ENCODE results near the gene PCMT1. TPM values are rescaled to one million over a fixed set of nuclear protein-coding genes. Genes with fewer than 3 reads are reported as not detected.

PCMT1 gene
- total RNA-seq, 2 donors from 2014 or later: 70.7 to 86.9 TPM

DNA sequence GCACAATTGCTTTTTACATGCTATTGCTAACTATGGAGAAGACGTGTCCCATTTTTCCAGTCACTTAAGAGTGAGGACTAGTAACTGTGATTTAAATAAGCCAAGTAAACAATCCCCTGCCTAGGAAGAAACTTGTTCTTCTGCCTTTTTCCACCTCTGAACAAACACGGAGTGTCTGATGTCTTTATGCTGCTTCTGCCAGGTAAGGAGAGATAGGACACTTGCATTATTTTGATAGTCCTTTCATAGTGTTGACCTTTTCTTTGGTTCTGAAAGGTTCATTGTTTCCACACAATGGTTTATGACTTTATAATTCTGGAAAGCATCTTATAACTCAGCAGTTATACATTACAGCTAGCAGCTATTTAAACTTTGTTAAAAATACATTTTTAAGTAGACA lies 106.2 kb downstream of the PCMT1 start:
- DNase-seq (ENCODE audit: low spot score in 2 of 2): no peak
- ATAC-seq: no peak
- Mint-ChIP-seq H3K9me3 (no peaks in the 10 kb centered on the region), H3K27ac (no peak overlapping the region), H3K36me3 (no peaks in the 10 kb centered on the region)

DNA sequence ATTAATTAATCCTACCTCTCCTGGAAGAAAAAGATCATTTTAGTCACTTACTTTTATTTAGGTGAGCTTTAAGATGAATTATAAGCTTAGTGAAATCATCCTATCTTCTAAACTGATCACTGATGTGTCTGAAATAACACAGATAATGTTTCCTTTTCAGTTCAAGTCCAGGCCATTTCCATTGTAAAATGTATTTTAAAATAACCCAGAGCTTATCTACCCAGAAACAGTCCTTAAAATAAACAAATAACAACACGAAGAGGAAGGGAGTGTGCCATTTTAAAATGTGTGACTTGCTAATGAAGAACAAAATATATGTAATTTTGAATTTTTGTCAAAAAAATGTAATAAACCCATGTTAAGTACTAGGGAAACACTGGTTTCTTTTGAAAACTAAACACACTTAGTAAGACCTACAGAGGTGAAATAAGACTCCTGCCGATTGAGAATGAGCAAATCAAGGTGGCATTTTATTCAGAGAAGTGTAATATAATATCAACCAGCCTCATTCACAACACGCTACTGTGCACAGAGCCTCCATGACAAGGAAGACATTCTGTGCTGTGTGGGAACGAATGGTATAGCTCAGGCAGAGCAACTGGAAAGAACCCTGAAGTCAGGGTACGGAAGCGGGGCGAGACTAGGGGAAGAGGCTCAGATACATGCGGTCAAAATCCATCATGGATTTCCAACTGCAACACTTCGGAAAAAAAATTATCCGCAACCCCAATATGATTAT lies 106.9 kb downstream of the PCMT1 start:
- no peak for ATAC-seq
- no peaks in the 10 kb centered on the region for H3K9me3 Mint-ChIP-seq
- no peak overlapping the region for H3K27ac Mint-ChIP-seq
- no peaks in the 10 kb centered on the region for H3K36me3 Mint-ChIP-seq
- DNase-seq (ENCODE audit: low spot score in 2 of 2): no peak

DNA sequence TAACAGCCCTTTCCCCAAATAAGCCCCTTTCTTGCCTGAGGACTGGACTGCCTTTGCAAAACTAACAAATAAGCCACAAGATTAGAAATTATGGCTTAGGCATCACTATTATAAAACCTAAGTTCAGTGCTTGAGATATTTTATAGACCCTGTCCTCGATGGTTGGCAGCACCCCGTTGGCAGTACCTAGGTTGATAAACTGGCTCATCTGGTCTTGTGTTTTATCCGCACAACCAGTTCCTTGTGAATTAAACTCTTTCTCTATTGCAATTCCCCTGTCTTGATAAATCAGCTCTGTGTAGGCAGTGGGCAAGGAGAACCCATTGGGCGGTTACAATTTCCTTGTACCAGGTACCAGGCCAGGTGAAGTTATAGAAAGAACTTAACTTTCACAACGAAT lies 108.0 kb downstream of the PCMT1 start:
- Mint-ChIP-seq H3K36me3 (no peaks in the 10 kb centered on the region), H3K9me3 (no peaks in the 10 kb centered on the region), H3K27ac (no peak overlapping the region)
- DNase-seq (ENCODE audit: low spot score in 2 of 2): no peak
- ATAC-seq: no peak

DNA sequence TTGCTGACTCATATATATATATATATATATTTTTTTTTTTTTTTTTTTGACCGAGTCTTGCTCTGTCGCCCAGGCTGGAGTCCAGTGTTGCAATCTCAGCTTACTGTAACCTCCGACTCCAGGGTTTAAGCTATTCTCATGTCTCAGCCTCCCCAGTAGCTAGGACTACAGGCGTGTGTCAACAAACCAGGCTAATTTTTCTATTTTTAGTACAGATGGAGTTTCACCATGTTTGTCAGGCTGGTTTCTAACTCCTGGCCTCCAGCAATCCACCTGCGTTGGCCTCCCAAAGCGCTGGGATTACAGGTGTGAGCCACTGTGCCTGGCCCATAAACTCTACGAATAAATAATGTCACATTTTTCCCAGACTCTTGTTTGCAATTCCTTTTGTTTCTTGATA lies 109.8 kb downstream of the PCMT1 start:
- DNase-seq (ENCODE audit: low spot score in 2 of 2) (no peak), ATAC-seq (no peak)
- no peaks in the 10 kb centered on the region for H3K36me3 Mint-ChIP-seq
- H3K27ac Mint-ChIP-seq: no peak overlapping the region
- H3K9me3 Mint-ChIP-seq: no peaks in the 10 kb centered on the region

DNA sequence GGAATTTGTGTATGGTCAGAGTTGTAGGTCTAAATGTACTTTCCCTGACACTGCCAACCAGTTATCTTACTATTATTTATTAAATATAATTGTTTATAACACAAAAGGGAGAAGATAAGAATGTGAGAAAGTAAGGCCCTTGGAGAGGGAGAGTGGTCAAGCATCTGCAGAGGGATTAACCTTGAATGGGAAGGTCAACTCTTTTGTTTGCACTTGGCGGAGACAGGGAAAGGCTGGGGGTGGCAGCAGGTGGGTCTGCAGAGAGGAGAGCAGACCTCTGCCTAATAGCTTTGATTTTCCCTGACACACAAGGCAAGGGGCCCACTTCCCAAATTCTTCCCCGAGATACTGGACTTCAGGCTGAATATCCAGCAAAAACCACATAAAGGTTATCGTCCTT lies 110.4 kb downstream of the PCMT1 start:
- no peaks in the 10 kb centered on the region for H3K36me3 Mint-ChIP-seq
- H3K27ac Mint-ChIP-seq: no peak overlapping the region
- ATAC-seq (no peak), DNase-seq (ENCODE audit: low spot score in 2 of 2) (no peak)
- H3K9me3 Mint-ChIP-seq: no peaks in the 10 kb centered on the region

DNA sequence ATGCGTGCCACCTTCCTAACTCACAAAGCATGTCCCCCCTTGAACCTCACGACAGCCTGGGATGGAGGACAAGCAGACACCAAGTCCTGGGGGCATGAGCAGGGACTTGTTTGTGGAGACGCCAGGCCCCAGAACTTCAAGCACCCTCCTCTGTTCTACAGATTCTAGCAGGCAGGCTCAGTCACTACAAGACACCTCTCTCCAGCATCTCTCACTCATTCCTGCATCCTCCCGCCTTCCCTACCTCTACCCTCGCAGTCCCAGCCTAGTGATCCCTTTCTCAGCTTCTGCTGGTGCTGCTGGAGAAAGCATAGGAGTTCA lies 110.9 kb downstream of the PCMT1 start:
- ATAC-seq: no peak
- H3K36me3 Mint-ChIP-seq: no peaks in the 10 kb centered on the region

More for the DNA sequence above, 110.9 kb downstream of the PCMT1 start:
- no peak for DNase-seq (ENCODE audit: low spot score in 2 of 2)
- H3K27ac Mint-ChIP-seq: no peak overlapping the region
- H3K9me3 Mint-ChIP-seq: no peaks in the 10 kb centered on the region

Other genes starting within 250 kb of the PCMT1 start
- 10 to 100 TPM; 21.9 to 29.3 TPM for gene PPIL4, start 203.7 kb upstream of the PCMT1 start, total RNA-seq
- 10 to 100 TPM; 15.0 to 25.2 TPM for gene GINM1, start 183.4 kb upstream of the PCMT1 start, total RNA-seq
- 10 to 100 TPM; 19.8 to 26.1 TPM for gene KATNA1, start 101.0 kb upstream of the PCMT1 start, total RNA-seq
- 10 to 100 TPM; 21.9 to 29.4 TPM for gene LATS1, start 31.6 kb upstream of the PCMT1 start, total RNA-seq
- 10 to 100 TPM; 77.1 to 98.5 TPM for gene NUP43, start 3.2 kb upstream of the PCMT1 start, total RNA-seq
- gene LRP11, start 114.6 kb downstream of the PCMT1 start, total RNA-seq: 1 to 10 TPM; 3.6 to 4.1 TPM
- under 1 TPM in 1 of 2 donors, not detected in 1; 0.11 TPM for gene RAET1E, start 148.4 kb downstream of the PCMT1 start, total RNA-seq
- not detected for gene RAET1G, start 173.4 kb downstream of the PCMT1 start, total RNA-seq
- under 1 TPM; 0.18 to 0.66 TPM for gene ULBP2, start 192.3 kb downstream of the PCMT1 start, total RNA-seq
- gene ULBP1, start 214.2 kb downstream of the PCMT1 start, total RNA-seq: under 1 TPM; 0.77 to 0.99 TPM